SK-N-SH (cell line): Measurements from ENCODE around the gene AP4S1. TPM values are rescaled to one million over a fixed set of nuclear protein-coding genes. Genes with fewer than 3 reads are reported as not detected.
A peak's percentile ranks its signal among the peaks of the same experiment; 100 is the strongest.
"Not testable (repeated sequence)": the region's sequence is repeated elsewhere in the genome, so short reads cannot be mapped to it uniquely, and the experiment has no call there.

ENCODE experiments used
- CTCF ChIA-PET: fragments of 300-600, 350-600 bp; formaldehyde crosslinking; extraction: SDS; loops from one replicate; lab custom pipeline; 2021; lab: Yijun Ruan, JAX
- POLR2A ChIA-PET: fragments of 350-600 bp; sonication (Branson Sonifier 250); formaldehyde crosslinking; extraction: SDS; loops from one replicate; lab custom pipeline; 2020; ENCODE audit warnings: antibody characterized with exemption, inconsistent platforms; lab: Yijun Ruan, JAX
- DNase-seq: peaks from one replicate; pipeline ENCODE4 v3.0.0; 2012
- H2AFZ ChIP-seq: fragments of 200-600 bp; sonication (generic); 2 replicates; pipeline ENCODE4 v1.8.1; 2016; ENCODE audit warnings: antibody characterized with exemption, mild to moderate bottlenecking, low read depth
- H3F3A ChIP-seq: fragments of 200-600 bp; sonication (generic); replicated peaks from 2 replicates; pipeline ENCODE3; 2016; ENCODE audit warnings: antibody characterized with exemption, mild to moderate bottlenecking; ENCODE audit not compliant: insufficient read depth
- H3K27ac ChIP-seq, 2 experiments: fragments of 200-500 bp in 1 of 2; fragments of 200-600 bp in 1 of 2; sonication (Bioruptor generic) in 1 of 2; sonication (generic), shearing (Covaris generic) in 1 of 2; 2 replicates each; pipeline versions ENCODE4 v1.5.1 to v1.6.1; 2014 to 2016; ENCODE audit warnings: low read depth in 2 of 2, inconsistent platforms in 1 of 2, low read length in 1 of 2, mild to moderate bottlenecking in 1 of 2, mixed read lengths in 1 of 2
- H3K27me3 ChIP-seq: fragments of 200-600 bp; sonication (generic), shearing (Covaris generic); 2 replicates; pipeline ENCODE4 v1.6.1; 2016; ENCODE audit warnings: mixed run types; ENCODE audit not compliant: insufficient read depth
- H3K36me3 ChIP-seq, 2 experiments: fragments of 200-500 bp in 1 of 2; fragments of 200-600 bp in 1 of 2; sonication (Bioruptor generic) in 1 of 2; sonication (generic) in 1 of 2; replicated peaks in 1 of 2; 2 replicates each; pipeline versions ENCODE3 to v1.5.1; 2014 to 2016; ENCODE audit warnings: low read length in 1 of 2, mild to moderate bottlenecking in 1 of 2; ENCODE audit not compliant: insufficient read depth in 2 of 2, control insufficient read depth in 1 of 2
- H3K4me1 ChIP-seq, 2 experiments: fragments of 200-500 bp in 1 of 2; fragments of 200-600 bp in 1 of 2; sonication (Bioruptor generic) in 1 of 2; sonication (generic), shearing (Covaris generic) in 1 of 2; 2 replicates each; pipeline versions ENCODE4 v1.5.1 to v1.6.1; 2014 to 2016; ENCODE audit warnings: low read depth in 1 of 2, low read length in 1 of 2, mixed run types in 1 of 2; ENCODE audit not compliant: insufficient read depth in 2 of 2, control insufficient read depth in 1 of 2
- H3K4me2 ChIP-seq: fragments of 200-600 bp; sonication (generic), shearing (Covaris generic); 2 replicates; pipeline ENCODE4 v1.6.1; 2017; ENCODE audit warnings: mixed run types
- H3K4me3 ChIP-seq, 2 experiments: fragments of 200-500 bp in 1 of 2; fragments of 200-600 bp in 1 of 2; sonication (Bioruptor generic) in 1 of 2; sonication (generic), shearing (Covaris generic) in 1 of 2; 2 replicates each; pipeline versions ENCODE4 v1.5.1 to v1.8.1; 2014 to 2016; ENCODE audit warnings: low read depth in 2 of 2, inconsistent platforms in 1 of 2, low read length in 1 of 2, mild to moderate bottlenecking in 1 of 2, mixed read lengths in 1 of 2, moderate library complexity in 1 of 2
- H3K79me2 ChIP-seq: fragments of 200-600 bp; sonication (generic); 2 replicates; pipeline ENCODE4 v1.8.1; 2017; ENCODE audit warnings: mild to moderate bottlenecking; ENCODE audit not compliant: insufficient read depth
- H3K9ac ChIP-seq: fragments of 200-600 bp; sonication (generic); 2 replicates; pipeline ENCODE4 v1.6.1; 2017; ENCODE audit warnings: mixed run types
- H3K9me2 ChIP-seq: fragments of 200-600 bp; sonication (generic); 2 replicates; pipeline ENCODE4 v1.6.1; 2017; ENCODE audit warnings: mixed run types
- H3K9me3 ChIP-seq: fragments of 200-600 bp; sonication (generic); 2 replicates; pipeline ENCODE4 v1.6.1; 2017; ENCODE audit warnings: mixed run types, mild to moderate bottlenecking, moderate library complexity
- H4K20me1 ChIP-seq: fragments of 200-600 bp; sonication (generic); 2 replicates; pipeline ENCODE4 v1.6.1; 2017; ENCODE audit warnings: mild to moderate bottlenecking, mixed run types; ENCODE audit not compliant: insufficient read depth
- FOSL2 ChIP-seq: IDR thresholded peaks from 2 replicates; pipeline ENCODE4 v1.4.0; 2012; ENCODE audit warnings: low read depth, mild to moderate bottlenecking, moderate library complexity, borderline replicate concordance
- PBX3 ChIP-seq: IDR thresholded peaks from 2 replicates; pipeline ENCODE4; 2012
- WGBS: methylation state at CpG from one replicate; pipeline ENCODE4 v1.1.6; 2017; ENCODE audit warnings: low lambda C conversion rate; 5-methylcytosine and 5-hydroxymethylcytosine counted together
- polyA plus RNA-seq, 3 experiments: library from polyadenylated mRNA; depleted of rRNA; stranded (reverse); fragments of >200 nt; gene quantifications; 2 replicates each; pipeline ENCODE4 v1.2.3, GENCODE V29; 2012
- TF ChIP-seq, protein P1 (sequence below): IDR thresholded peaks from 2 replicates; pipeline ENCODE4 v1.4.0; 2012; ENCODE audit warnings: low read depth, borderline replicate concordance
- TF ChIP-seq, protein P2 (sequence below): IDR thresholded peaks from 2 replicates; pipeline ENCODE4 v1.6.1; 2012; ENCODE audit warnings: mild to moderate bottlenecking, low read depth, low read length, moderate library complexity

AP4S1 gene
- polyA plus RNA-seq, 1 of the 3 experiments (the other 2 are of a cell fraction), result 1.7 TPM

- Histone ChIP-seq H2AFZ (no peak overlapping the region), H3K4me1 (no peaks in the 10 kb centered on the region), H4K20me1 (no peaks in the 10 kb centered on the region), H3K36me3 (no peaks in the 10 kb centered on the region), H3K79me2 (no peaks in the 10 kb centered on the region), H3F3A (peaks cover 8% of the 10 kb centered on the region), H3K27me3 (no peaks in the 10 kb centered on the region), H3K9me3 (no peaks in the 10 kb centered on the region), H3K4me2 (no peak overlapping the region), H3K9me2 (no peaks in the 10 kb centered on the region), H3K4me3 (no peak overlapping the region), H3K9ac (no peak overlapping the region), H3K27ac (peak overlapping the region in 1 of 2 experiments; percentile 57; a peak in 2 of 4 replicates)
- TF ChIP-seq PBX3, result no peak
- TF ChIP-seq, protein P1, sequence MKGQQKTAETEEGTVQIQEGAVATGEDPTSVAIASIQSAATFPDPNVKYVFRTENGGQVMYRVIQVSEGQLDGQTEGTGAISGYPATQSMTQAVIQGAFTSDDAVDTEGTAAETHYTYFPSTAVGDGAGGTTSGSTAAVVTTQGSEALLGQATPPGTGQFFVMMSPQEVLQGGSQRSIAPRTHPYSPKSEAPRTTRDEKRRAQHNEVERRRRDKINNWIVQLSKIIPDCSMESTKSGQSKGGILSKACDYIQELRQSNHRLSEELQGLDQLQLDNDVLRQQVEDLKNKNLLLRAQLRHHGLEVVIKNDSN, result peak; percentile 69; the same call in 1 of the 2 replicates
- CTCF ChIA-PET, result no interaction called here
- POLR2A ChIA-PET, result interaction anchor here (0.6 kb wide), 1 partner anchor 191 kb away, joined by 3 read pairs; no protein-coding TSS in a partner anchor
- no peak for DNase-seq
- WGBS, result 80% methylated on average over 5 of the region's 5 CpGs
These were observed 65.7 kb downstream of the AP4S1 start for GRCh38 chr14:31090883-31091764.

- Histone ChIP-seq H3K79me2 (no peaks in the 10 kb centered on the region), H3K4me3 (no peak overlapping the region), H4K20me1 (no peaks in the 10 kb centered on the region), H3F3A (peaks cover 8% of the 10 kb centered on the region), H3K9ac (no peak overlapping the region), H3K4me1 (no peaks in the 10 kb centered on the region), H3K27me3 (no peaks in the 10 kb centered on the region), H3K27ac (no peak overlapping the region), H3K36me3 (peaks cover 0 to 1% of the 10 kb centered on the region in 2 experiments), H3K4me2 (no peak overlapping the region), H2AFZ (no peak overlapping the region), H3K9me2 (no peaks in the 10 kb centered on the region), H3K9me3 (no peaks in the 10 kb centered on the region)
- 97% methylated on average over 2 of the region's 2 CpGs for WGBS
- DNase-seq, result no peak
- ChIA-PET POLR2A (no interaction called here), CTCF (interaction anchor here (0.6 to 1.3 kb wide), 2 partner anchors 10 to 483 kb away, joined by 3 to 6 read pairs; no protein-coding TSS in a partner anchor)
- TF ChIP-seq, protein P2, sequence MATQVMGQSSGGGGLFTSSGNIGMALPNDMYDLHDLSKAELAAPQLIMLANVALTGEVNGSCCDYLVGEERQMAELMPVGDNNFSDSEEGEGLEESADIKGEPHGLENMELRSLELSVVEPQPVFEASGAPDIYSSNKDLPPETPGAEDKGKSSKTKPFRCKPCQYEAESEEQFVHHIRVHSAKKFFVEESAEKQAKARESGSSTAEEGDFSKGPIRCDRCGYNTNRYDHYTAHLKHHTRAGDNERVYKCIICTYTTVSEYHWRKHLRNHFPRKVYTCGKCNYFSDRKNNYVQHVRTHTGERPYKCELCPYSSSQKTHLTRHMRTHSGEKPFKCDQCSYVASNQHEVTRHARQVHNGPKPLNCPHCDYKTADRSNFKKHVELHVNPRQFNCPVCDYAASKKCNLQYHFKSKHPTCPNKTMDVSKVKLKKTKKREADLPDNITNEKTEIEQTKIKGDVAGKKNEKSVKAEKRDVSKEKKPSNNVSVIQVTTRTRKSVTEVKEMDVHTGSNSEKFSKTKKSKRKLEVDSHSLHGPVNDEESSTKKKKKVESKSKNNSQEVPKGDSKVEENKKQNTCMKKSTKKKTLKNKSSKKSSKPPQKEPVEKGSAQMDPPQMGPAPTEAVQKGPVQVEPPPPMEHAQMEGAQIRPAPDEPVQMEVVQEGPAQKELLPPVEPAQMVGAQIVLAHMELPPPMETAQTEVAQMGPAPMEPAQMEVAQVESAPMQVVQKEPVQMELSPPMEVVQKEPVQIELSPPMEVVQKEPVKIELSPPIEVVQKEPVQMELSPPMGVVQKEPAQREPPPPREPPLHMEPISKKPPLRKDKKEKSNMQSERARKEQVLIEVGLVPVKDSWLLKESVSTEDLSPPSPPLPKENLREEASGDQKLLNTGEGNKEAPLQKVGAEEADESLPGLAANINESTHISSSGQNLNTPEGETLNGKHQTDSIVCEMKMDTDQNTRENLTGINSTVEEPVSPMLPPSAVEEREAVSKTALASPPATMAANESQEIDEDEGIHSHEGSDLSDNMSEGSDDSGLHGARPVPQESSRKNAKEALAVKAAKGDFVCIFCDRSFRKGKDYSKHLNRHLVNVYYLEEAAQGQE, result no peak
- no peak for TF ChIP-seq FOSL2
These were observed 66.8 kb downstream of the AP4S1 start for GRCh38 chr14:31092160-31092708.

DNA sequence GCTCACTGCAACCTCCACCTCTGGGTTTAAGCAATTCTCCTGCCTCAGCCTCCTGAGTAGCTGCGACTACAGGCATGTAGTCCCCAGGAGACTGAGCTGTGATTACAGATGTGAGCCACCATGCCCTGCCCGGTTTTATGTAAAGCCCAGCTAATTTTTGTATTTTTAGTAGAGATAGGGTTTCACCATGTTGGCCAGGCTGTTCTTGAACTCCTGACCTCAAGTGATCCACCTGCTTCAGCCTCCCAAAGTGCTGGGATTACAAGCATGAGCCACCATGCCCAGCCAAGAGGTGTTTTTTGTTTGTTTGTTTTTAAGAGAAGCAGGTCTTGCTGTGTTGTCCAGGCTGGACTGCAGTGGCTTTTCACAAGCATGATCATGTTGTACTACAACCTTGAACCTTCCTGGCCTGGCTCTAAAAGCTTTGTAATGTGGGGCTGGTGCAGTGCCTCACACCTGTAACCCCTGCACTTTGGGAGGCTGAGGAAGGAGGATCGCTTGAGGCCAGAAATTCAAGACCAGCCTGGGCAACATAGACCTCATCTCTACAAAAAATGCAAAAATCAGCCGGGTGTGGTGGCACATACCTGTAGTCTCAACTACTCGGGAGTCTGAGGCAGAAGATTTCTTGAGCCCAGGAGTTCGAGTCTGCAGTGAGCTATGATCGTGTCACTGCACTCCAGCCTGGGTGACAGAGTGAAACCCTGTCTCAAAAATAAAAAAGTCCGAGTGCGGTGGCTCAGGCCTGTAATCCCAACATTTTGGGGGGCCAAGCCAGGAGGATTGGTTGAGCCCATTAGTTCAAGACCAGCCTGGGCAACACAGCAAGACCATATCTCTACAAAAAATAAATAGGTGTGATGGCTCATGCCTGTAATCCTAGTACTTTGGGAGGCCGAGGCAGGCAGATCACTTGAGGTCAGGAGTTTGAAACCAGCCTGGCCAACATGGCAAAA, 68.7 kb downstream of the AP4S1 start:
- H4K20me1 ChIP-seq, H3K9ac ChIP-seq, H3K4me1 ChIP-seq, POLR2A ChIA-PET, H3K4me3 ChIP-seq, H3K9me3 ChIP-seq, H3K27ac ChIP-seq, H3K4me2 ChIP-seq, H3K79me2 ChIP-seq, CTCF ChIA-PET, DNase-seq, H2AFZ ChIP-seq, H3K9me2 ChIP-seq, H3K27me3 ChIP-seq: not testable (repeated sequence)
- Histone ChIP-seq H3F3A (peaks cover 10% of the 10 kb centered on the region), H3K36me3 (peaks cover 8 to 19% of the 10 kb centered on the region in 2 experiments)
- 95% methylated on average over 10 of the region's 10 CpGs for WGBS

- H3K27me3 ChIP-seq, H3K4me1 ChIP-seq, H3K9me2 ChIP-seq, H3K4me2 ChIP-seq, H3K9ac ChIP-seq, POLR2A ChIA-PET, H3K27ac ChIP-seq, H4K20me1 ChIP-seq, H3K4me3 ChIP-seq, H3K9me3 ChIP-seq, DNase-seq, H3K79me2 ChIP-seq, H2AFZ ChIP-seq: not testable (repeated sequence)
- peaks cover 21 to 35% of the 10 kb centered on the region in 2 experiments for H3K36me3 ChIP-seq
- H3F3A ChIP-seq, result peaks cover 10% of the 10 kb centered on the region
- WGBS, result 98% methylated on average over 8 of the region's 8 CpGs
- CTCF ChIA-PET, result interaction anchor here (1.6 kb wide), 1 partner anchor 11 kb away, joined by 3 read pairs; no protein-coding TSS in a partner anchor
These were observed 70.4 kb downstream of the AP4S1 start for GRCh38 chr14:31095817-31096216.
